Measurements from ENCODE around the gene NAA50.

NAA50 gene

DNA sequence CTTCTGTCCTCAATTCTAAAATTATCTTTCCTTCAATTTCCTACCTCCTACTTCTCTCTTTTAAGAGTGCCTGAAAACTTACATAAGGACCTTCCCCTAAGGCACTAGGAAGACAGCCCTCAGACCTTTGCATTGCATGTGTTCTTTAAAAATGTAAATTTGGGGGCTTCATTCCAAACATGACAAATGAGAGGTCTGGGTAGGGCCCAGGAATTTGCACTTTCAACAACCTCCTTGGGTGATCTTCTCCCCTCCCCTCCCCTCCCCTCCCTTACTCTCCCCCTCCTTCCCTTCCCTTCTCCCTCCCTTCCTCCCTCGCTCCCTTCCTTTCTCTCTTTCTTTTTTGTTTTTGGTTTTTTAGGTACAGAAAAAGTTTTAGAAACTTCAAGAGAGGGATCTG is 68.3 kb downstream of the NAA50 start:
- no peaks in the 10 kb centered on the region for H3K9me3 Mint-ChIP-seq
- ATAC-seq (no peak), DNase-seq (no peak)
- H3K27ac Mint-ChIP-seq: no peak overlapping the region
- no peak overlapping the region for H3K4me3 Mint-ChIP-seq
- peaks cover 15% of the 10 kb centered on the region for H3K4me1 Mint-ChIP-seq
- H3K27me3 Mint-ChIP-seq: no peaks in the 10 kb centered on the region

DNA sequence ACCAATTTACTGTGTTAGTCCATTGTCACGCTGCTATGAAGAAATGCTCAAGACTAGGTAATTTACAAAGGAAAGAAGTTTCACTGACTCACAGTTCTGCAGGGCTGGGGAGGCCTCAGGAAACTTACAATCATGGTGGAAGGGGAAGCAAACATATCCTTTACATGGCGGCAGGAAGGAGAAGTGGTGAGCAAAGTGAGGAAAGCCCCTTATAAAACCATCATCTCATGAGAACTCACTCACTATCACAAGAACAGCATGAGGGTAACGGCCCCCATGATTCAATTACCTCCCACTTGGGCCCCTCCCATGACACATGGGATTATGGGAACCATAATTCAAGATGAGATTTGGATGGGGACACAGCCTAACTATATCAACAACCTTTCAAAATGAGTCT is 69.8 kb downstream of the NAA50 start:
- no peak for DNase-seq
- no peak for ATAC-seq
- Mint-ChIP-seq H3K4me3 (no peak overlapping the region), H3K27me3 (no peaks in the 10 kb centered on the region), H3K9me3 (no peaks in the 10 kb centered on the region), H3K27ac (peak overlapping the region in 1 of 2 donors; percentile 21), H3K4me1 (peaks cover 15% of the 10 kb centered on the region)

DNA sequence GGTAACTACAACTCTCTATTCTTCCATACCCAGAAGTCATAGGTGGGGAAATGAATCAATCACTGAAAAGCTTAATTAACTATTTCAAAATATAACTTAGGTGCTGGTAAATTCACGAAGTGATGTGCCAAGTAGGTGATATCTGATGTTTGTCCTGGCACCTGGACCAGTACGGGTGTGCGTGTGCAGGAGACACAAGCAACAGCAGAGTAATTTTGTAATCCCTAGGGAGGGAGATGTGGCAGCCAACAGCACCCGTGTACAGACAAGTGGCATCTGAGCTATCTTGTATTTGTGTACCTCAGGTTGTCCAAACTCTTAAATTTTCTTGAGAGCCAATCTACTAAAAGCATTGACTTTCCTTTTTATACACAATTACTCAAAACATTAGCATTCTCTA is 72.5 kb downstream of the NAA50 start:
- no peak overlapping the region for H3K4me3 Mint-ChIP-seq
- peaks cover 13% of the 10 kb centered on the region for H3K4me1 Mint-ChIP-seq
- H3K9me3 Mint-ChIP-seq: no peaks in the 10 kb centered on the region
- H3K27ac Mint-ChIP-seq: no peak overlapping the region
- no peak for DNase-seq
- ATAC-seq: no peak
- H3K27me3 Mint-ChIP-seq: no peaks in the 10 kb centered on the region

DNA sequence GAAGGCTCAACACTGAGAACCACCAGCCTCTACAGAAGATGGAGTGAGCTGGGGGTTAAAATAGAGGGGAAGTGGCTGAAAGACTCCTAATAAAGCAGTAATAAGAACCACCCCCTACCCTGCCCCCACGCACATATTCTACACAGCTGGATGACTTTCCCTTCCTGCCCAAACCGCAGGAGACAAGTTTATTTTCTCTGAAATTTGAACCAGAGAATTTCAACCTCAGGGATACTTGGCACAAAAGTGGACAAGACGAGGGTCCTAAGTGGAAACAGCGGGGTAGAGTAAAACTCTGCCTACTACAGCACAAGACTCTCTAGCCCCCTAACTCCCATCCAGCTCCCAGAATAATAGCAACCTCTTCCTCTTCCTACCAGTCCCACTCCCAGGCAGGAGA is 78.0 kb downstream of the NAA50 start:
- Mint-ChIP-seq H3K4me1 (peaks cover 18% of the 10 kb centered on the region), H3K9me3 (no peaks in the 10 kb centered on the region), H3K27ac (peak overlapping the region in 1 of 2 donors; percentile 5), H3K27me3 (no peaks in the 10 kb centered on the region), H3K4me3 (no peak overlapping the region)
- no peak for ATAC-seq
- no peak for DNase-seq
